Left ventricle myocardium inferior (tissue), 1 donor: Measurements from ENCODE around the gene TANC1. TPM values are rescaled to one million over a fixed set of nuclear protein-coding genes. Genes with fewer than 3 reads are reported as not detected.

Experiments used
- DNase-seq: peaks from one replicate; pipeline ENCODE4 v3.0.0-alpha.2; 2020
- H3K27ac ChIP-seq: fragments of 200-600 bp; replicated peaks from 2 replicates; pipeline ENCODE4 v1.8.0; 2021
- H3K27me3 ChIP-seq: fragments of 200-600 bp; 2 replicates; pipeline ENCODE4 v1.8.0; 2021; ENCODE audit warnings: low read depth
- H3K36me3 ChIP-seq: fragments of 200-600 bp; 2 replicates; pipeline ENCODE4 v1.8.0; 2021
- H3K4me1 ChIP-seq: fragments of 200-600 bp; 2 replicates; pipeline ENCODE4 v1.8.0; 2021
- H3K4me3 ChIP-seq: fragments of 200-600 bp; 2 replicates; pipeline ENCODE4 v1.8.0; 2021; ENCODE audit warnings: mild to moderate bottlenecking, moderate library complexity
- H3K9me3 ChIP-seq: fragments of 200-600 bp; replicated peaks from 2 replicates; pipeline ENCODE4 v1.8.0; 2021
- CTCF ChIP-seq: fragments of 200-600 bp; IDR thresholded peaks from 2 replicates; pipeline ENCODE4 v1.8.0; 2021; ENCODE audit warnings: antibody characterized with exemption, mild to moderate bottlenecking, borderline replicate concordance
- intact Hi-C: fragments of 100-400 bp; cut with micrococcal nuclease; formaldehyde crosslinking; loops from one replicate; pipeline ENCODE4 v1.11.0; 2022
- total RNA-seq: library from RNA; stranded (reverse); fragmentation: NEBNext Ultra II Directional; extraction: Animal tissue kit (Norgen Biotek cat#: 25700); gene quantifications from one replicate; pipeline ENCODE4 v1.2.1, GENCODE V29; 2021
- donor health status: DM: no; HTN: yes; CAD: no; lungs with severe emphysema.

Gene TANC1
- total RNA-seq, 1 donor from 2014 or later, result 59.7 TPM

GRCh38 chr2:158989165-158989564, 20.7 kb downstream of the TANC1 start:
- Histone ChIP-seq H3K4me3 (no peak overlapping the region), H3K4me1 (peaks cover 87% of the 10 kb centered on the region), H3K27me3 (no peaks in the 10 kb centered on the region), H3K9me3 (no peaks in the 10 kb centered on the region), H3K36me3 (no peaks in the 10 kb centered on the region), H3K27ac (no peak overlapping the region)
- DNase-seq, result no peak
- TF ChIP-seq CTCF, result no peak
- intact Hi-C loops, result no loop called here

- TF ChIP-seq CTCF, result no peak
- peaks cover 87% of the 10 kb centered on the region for H3K4me1 ChIP-seq
- intact Hi-C loops, result loop anchor here (10.0 kb wide), 1 partner anchor 104 kb away; no protein-coding TSS in a partner anchor
- H3K36me3 ChIP-seq, result no peaks in the 10 kb centered on the region
- H3K27ac ChIP-seq, result no peak overlapping the region
- DNase-seq, result no peak
- H3K4me3 ChIP-seq, result no peak overlapping the region
- H3K9me3 ChIP-seq, result no peaks in the 10 kb centered on the region
- H3K27me3 ChIP-seq, result no peaks in the 10 kb centered on the region
Measured at GRCh38 chr2:158990397-158991214, 22.2 kb downstream of the TANC1 start.

- H3K36me3 ChIP-seq, result no peaks in the 10 kb centered on the region
- TF ChIP-seq CTCF, result no peak
- H3K27me3 ChIP-seq, result no peaks in the 10 kb centered on the region
- H3K4me3 ChIP-seq, result no peak overlapping the region
- DNase-seq, result no peak
- H3K4me1 ChIP-seq, result peaks cover 87% of the 10 kb centered on the region
- H3K9me3 ChIP-seq, result no peaks in the 10 kb centered on the region
- intact Hi-C loops, result loop anchor here (10.0 kb wide), 1 partner anchor 102 kb away; no protein-coding TSS in a partner anchor
- H3K27ac ChIP-seq, result no peak overlapping the region
Measured at GRCh38 chr2:158993030-158993429, 24.6 kb downstream of the TANC1 start.

- intact Hi-C loops, result loop anchor here (10.0 kb wide), 1 partner anchor 101 kb away; no protein-coding TSS in a partner anchor
- H3K4me1 ChIP-seq, result peaks cover 87% of the 10 kb centered on the region
- no peak overlapping the region for H3K4me3 ChIP-seq
- no peaks in the 10 kb centered on the region for H3K9me3 ChIP-seq
- no peak for TF ChIP-seq CTCF
- no peaks in the 10 kb centered on the region for H3K27me3 ChIP-seq
- no peaks in the 10 kb centered on the region for H3K36me3 ChIP-seq
- H3K27ac ChIP-seq, result peak overlapping the region; percentile 69
- no peak for DNase-seq
Measured at GRCh38 chr2:158993721-158994587, 25.5 kb downstream of the TANC1 start.

GRCh38 chr2:158994920-158995676, 26.7 kb downstream of the TANC1 start:
- no peaks in the 10 kb centered on the region for H3K27me3 ChIP-seq
- H3K9me3 ChIP-seq, result no peaks in the 10 kb centered on the region
- intact Hi-C loops, result loop anchor here (10.0 kb wide), 1 partner anchor 100 kb away; no protein-coding TSS in a partner anchor
- peak overlapping the region; percentile 69 for H3K27ac ChIP-seq
- TF ChIP-seq CTCF, result no peak
- H3K4me1 ChIP-seq, result peaks cover 87% of the 10 kb centered on the region
- no peak for DNase-seq
- peak overlapping the region; percentile 3 for H3K4me3 ChIP-seq
- no peaks in the 10 kb centered on the region for H3K36me3 ChIP-seq
